HFFc6 (cell line): ENCODE data around the gene EVA1A. TPM values are rescaled to one million over a fixed set of nuclear protein-coding genes. Genes with fewer than 3 reads are reported as not detected.

Experiments
- DNase-seq: peaks from one replicate; pipeline ENCODE4 v3.0.0-alpha.2; 2018
- H3K27ac Mint-ChIP-seq: 2 replicates; pipeline ENCODE4 v1.8.0; 2020; ENCODE audit warnings: mild to moderate bottlenecking, mixed read lengths
- H3K27me3 Mint-ChIP-seq: 2 replicates; pipeline ENCODE4 v1.8.0; 2021; ENCODE audit warnings: mild to moderate bottlenecking, moderate library complexity, mixed read lengths; ENCODE audit not compliant: insufficient read depth
- H3K36me3 Mint-ChIP-seq: 2 replicates; pipeline ENCODE4 v1.8.0; 2021; ENCODE audit warnings: low read depth, mixed read lengths
- H3K4me1 Mint-ChIP-seq: 2 replicates; pipeline ENCODE4 v1.8.0; 2020; ENCODE audit warnings: low read depth, mixed read lengths
- H3K4me3 Mint-ChIP-seq: 2 replicates; pipeline ENCODE4 v1.8.0; 2020; ENCODE audit warnings: mild to moderate bottlenecking, moderate library complexity, mixed read lengths
- H3K9me3 Mint-ChIP-seq: 2 replicates; pipeline ENCODE4 v1.8.0; 2020; ENCODE audit warnings: mild to moderate bottlenecking, mixed read lengths
- CTCF ChIP-seq: fragments of 200-600 bp; sonication (generic); IDR thresholded peaks from 2 replicates; pipeline ENCODE4 v1.5.0; 2021; ENCODE audit warnings: antibody characterized with exemption, mild to moderate bottlenecking
- total RNA-seq, 6 experiments: library from RNA; stranded (reverse); fragmentation: NEBNext Ultra II Directional; extraction: Animal tissue kit (Norgen Biotek cat#: 25700); gene quantifications; 2 replicates in 1 of 6; 3 replicates in 5 of 6; pipeline ENCODE4 v1.2.3, GENCODE V29; 2021

The EVA1A gene
- total RNA-seq, 6 experiments from 2014 or later, result 61.7 to 75.2 (median 68.8) TPM

- Mint-ChIP-seq H3K4me1 (peaks cover 12% of the 10 kb centered on the region), H3K27me3 (peaks cover 4% of the 10 kb centered on the region; the same call in 1 of the 2 replicates), H3K9me3 (no peaks in the 10 kb centered on the region), H3K27ac (no peak overlapping the region), H3K4me3 (no peak overlapping the region), H3K36me3 (peaks cover 10% of the 10 kb centered on the region)
- DNase-seq, result no peak
- no peak for TF ChIP-seq CTCF
These were observed 19.4 kb upstream of the EVA1A start for GRCh38 chr2:75580156-75580555.

- Mint-ChIP-seq H3K36me3 (peaks cover 10% of the 10 kb centered on the region), H3K27me3 (peaks cover 4% of the 10 kb centered on the region; the same call in 1 of the 2 replicates), H3K9me3 (no peaks in the 10 kb centered on the region), H3K4me1 (peaks cover 15% of the 10 kb centered on the region), H3K27ac (no peak overlapping the region), H3K4me3 (no peak overlapping the region)
- TF ChIP-seq CTCF, result no peak
- no peak for DNase-seq
These were observed 18.4 kb upstream of the EVA1A start for GRCh38 chr2:75579186-75579585.

GRCh38 chr2:75577280-75577679 lies 16.5 kb upstream of the EVA1A start:
- no peak for TF ChIP-seq CTCF
- Mint-ChIP-seq H3K9me3 (no peaks in the 10 kb centered on the region), H3K27ac (no peak overlapping the region), H3K4me3 (no peak overlapping the region), H3K27me3 (peaks cover 4% of the 10 kb centered on the region), H3K4me1 (peaks cover 22% of the 10 kb centered on the region), H3K36me3 (peaks cover 10% of the 10 kb centered on the region)
- DNase-seq, result no peak

GRCh38 chr2:75574106-75574505 lies 13.4 kb upstream of the EVA1A start:
- no peaks in the 10 kb centered on the region for H3K9me3 Mint-ChIP-seq
- no peak overlapping the region for H3K27ac Mint-ChIP-seq
- DNase-seq, result no peak
- peaks cover 3% of the 10 kb centered on the region for H3K27me3 Mint-ChIP-seq
- no peak; the same call in 1 of the 2 replicates for TF ChIP-seq CTCF
- H3K4me3 Mint-ChIP-seq, result no peak overlapping the region
- peaks cover 42% of the 10 kb centered on the region for H3K4me1 Mint-ChIP-seq
- no peaks in the 10 kb centered on the region for H3K36me3 Mint-ChIP-seq

- Mint-ChIP-seq H3K4me1 (peaks cover 42% of the 10 kb centered on the region), H3K4me3 (no peak overlapping the region), H3K27me3 (no peaks in the 10 kb centered on the region; the same call in 1 of the 2 replicates), H3K36me3 (no peaks in the 10 kb centered on the region), H3K9me3 (no peaks in the 10 kb centered on the region), H3K27ac (no peak overlapping the region)
- DNase-seq, result no peak
- no peak for TF ChIP-seq CTCF
These were observed 12.6 kb upstream of the EVA1A start for GRCh38 chr2:75573145-75573878.
